ENCODE data around the gene VIM. TPM values are rescaled to one million over a fixed set of nuclear protein-coding genes. Genes with fewer than 3 reads are reported as not detected.

The VIM gene
- total and polyA plus RNA-seq, 4 donors = 2,428 to 5,947 (median 4,537) TPM

Other genes starting within 250 kb of the VIM start
- gene CUBN, start 98.4 kb upstream of the VIM start, total RNA-seq = 1 to 10 TPM; 3.7 to 5.2 TPM
- 1 to 10 TPM in 1 of 2 donors, under 1 TPM in 1; 0.13 to 1.5 TPM for gene CUBN, start 98.4 kb upstream of the VIM start, polyA plus RNA-seq
- gene TRDMT1, start 26.6 kb upstream of the VIM start, total RNA-seq = 10 to 100 TPM; 13.4 to 15.2 TPM
- gene TRDMT1, start 26.6 kb upstream of the VIM start, polyA plus RNA-seq = 1 to 10 TPM; 4.8 to 5.2 TPM
- 1 to 10 TPM; 2.4 to 2.9 TPM for gene ST8SIA6, start 226.4 kb downstream of the VIM start, total RNA-seq
- under 1 TPM in 1 of 2 donors, not detected in 1; 0.10 TPM for gene ST8SIA6, start 226.4 kb downstream of the VIM start, polyA plus RNA-seq

Measured in aorta (tissue), 4 donors.